ENCODE measurements around the gene ERI3. TPM values are rescaled to one million over a fixed set of nuclear protein-coding genes. Genes with fewer than 3 reads are reported as not detected.

Gene ERI3
- polyA plus RNA-seq, 1 donor from 2014 or later = 41.6 TPM

- Mint-ChIP-seq H3K4me3 (no peak overlapping the region), H3K36me3 (peaks cover 13% of the 10 kb centered on the region), H3K27me3 (no peaks in the 10 kb centered on the region), H3K4me1 (no peaks in the 10 kb centered on the region), H3K9me3 (no peaks in the 10 kb centered on the region), H3K27ac (no peak overlapping the region)
Observed at GRCh38 chr1:44290250-44291094, 64.6 kb downstream of the ERI3 start.

- Mint-ChIP-seq H3K27me3 (no peaks in the 10 kb centered on the region), H3K9me3 (no peaks in the 10 kb centered on the region), H3K4me1 (peaks cover 0 to 2% (median 0%) of the 10 kb centered on the region in 3 donors), H3K4me3 (no peak overlapping the region), H3K27ac (peak overlapping the region in 1 of 3 donors; percentile 61), H3K36me3 (peaks cover 13% of the 10 kb centered on the region)
Observed at GRCh38 chr1:44289530-44289929, 65.5 kb downstream of the ERI3 start.

DNA sequence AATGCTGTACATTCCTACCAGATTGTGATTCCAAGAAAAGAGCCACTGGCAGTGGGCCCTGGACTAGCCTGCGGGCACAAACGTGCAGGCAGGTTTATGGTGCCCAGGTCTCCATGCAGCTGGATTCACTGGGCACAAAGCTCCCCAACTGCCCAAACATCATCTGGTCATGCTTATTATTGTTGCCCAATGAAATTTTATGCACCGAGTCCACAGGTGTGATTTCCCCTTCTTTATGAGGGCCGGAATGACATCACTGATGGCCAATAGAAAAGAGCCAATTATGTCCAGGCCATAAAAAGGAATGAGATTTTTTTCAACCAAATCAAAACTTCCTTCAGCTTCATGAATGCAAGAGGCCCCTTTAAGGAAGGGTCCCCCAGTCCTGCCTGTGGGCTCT, 66.2 kb downstream of the ERI3 start:
- Mint-ChIP-seq H3K9me3 (no peaks in the 10 kb centered on the region), H3K36me3 (peaks cover 13% of the 10 kb centered on the region), H3K4me1 (peaks cover 0 to 2% (median 0%) of the 10 kb centered on the region in 3 donors), H3K27ac (peak overlapping the region in 1 of 3 donors; percentile 61), H3K27me3 (no peaks in the 10 kb centered on the region), H3K4me3 (no peak overlapping the region)

GRCh38 chr1:44284184-44284583, 70.9 kb downstream of the ERI3 start:
- no peak overlapping the region for H3K27ac Mint-ChIP-seq
- H3K36me3 Mint-ChIP-seq = peaks cover 7% of the 10 kb centered on the region
- no peak overlapping the region for H3K4me3 Mint-ChIP-seq
- H3K27me3 Mint-ChIP-seq = no peaks in the 10 kb centered on the region
- H3K9me3 Mint-ChIP-seq = no peaks in the 10 kb centered on the region
- peaks cover 2 to 6% (median 6%) of the 10 kb centered on the region in 3 donors for H3K4me1 Mint-ChIP-seq

GRCh38 chr1:44283524-44284173, 71.4 kb downstream of the ERI3 start:
- Mint-ChIP-seq H3K4me3 (no peak overlapping the region), H3K36me3 (peaks cover 7% of the 10 kb centered on the region), H3K27me3 (no peaks in the 10 kb centered on the region), H3K9me3 (no peaks in the 10 kb centered on the region), H3K4me1 (peaks cover 2 to 6% (median 6%) of the 10 kb centered on the region in 3 donors), H3K27ac (no peak overlapping the region)

DNA sequence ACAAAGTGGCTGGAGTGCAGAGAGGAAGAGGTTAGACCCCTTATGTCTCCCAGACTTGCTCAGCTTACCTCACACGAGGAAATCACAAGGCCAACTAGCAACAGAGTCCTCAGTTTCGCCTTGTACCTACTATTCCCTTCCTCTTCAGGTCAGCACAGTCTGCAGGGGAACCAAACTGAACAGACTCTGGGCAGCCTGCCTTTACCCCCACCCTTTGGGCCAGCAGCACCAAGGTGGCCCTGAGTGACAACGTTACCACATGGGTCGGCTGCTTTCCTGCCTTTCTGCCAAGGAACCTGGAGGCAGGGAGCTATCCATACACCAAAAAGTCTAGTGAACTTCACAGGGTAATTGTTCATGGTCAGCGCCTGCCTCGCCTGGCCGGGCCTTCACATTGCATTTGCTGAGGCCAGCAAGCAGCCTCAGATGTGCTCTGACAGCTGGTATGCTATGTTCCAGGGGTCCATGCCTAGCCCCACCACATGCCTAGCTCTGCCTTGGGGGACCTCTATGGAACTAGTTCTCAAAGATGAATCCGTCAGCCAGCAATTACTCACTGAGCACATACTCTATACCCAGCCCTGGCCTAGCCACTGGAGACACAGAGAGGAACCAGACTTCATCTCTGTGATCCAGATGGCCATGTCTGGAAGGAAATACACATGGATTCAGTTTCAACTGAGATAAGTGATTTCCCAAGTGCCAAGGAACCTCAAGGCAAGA, 72.2 kb downstream of the ERI3 start:
- H3K9me3 Mint-ChIP-seq = no peaks in the 10 kb centered on the region
- H3K36me3 Mint-ChIP-seq = peaks cover 4% of the 10 kb centered on the region
- H3K27ac Mint-ChIP-seq = no peak overlapping the region
- H3K4me1 Mint-ChIP-seq = peaks cover 2 to 6% (median 6%) of the 10 kb centered on the region in 3 donors
- no peak overlapping the region for H3K4me3 Mint-ChIP-seq
- no peaks in the 10 kb centered on the region for H3K27me3 Mint-ChIP-seq

GRCh38 chr1:44281962-44282703, 72.9 kb downstream of the ERI3 start:
- H3K4me3 Mint-ChIP-seq = no peak overlapping the region
- no peaks in the 10 kb centered on the region for H3K9me3 Mint-ChIP-seq
- H3K27me3 Mint-ChIP-seq = no peaks in the 10 kb centered on the region
- no peak overlapping the region for H3K27ac Mint-ChIP-seq
- peaks cover 2 to 6% (median 6%) of the 10 kb centered on the region in 3 donors for H3K4me1 Mint-ChIP-seq
- H3K36me3 Mint-ChIP-seq = peaks cover 4% of the 10 kb centered on the region

DNA sequence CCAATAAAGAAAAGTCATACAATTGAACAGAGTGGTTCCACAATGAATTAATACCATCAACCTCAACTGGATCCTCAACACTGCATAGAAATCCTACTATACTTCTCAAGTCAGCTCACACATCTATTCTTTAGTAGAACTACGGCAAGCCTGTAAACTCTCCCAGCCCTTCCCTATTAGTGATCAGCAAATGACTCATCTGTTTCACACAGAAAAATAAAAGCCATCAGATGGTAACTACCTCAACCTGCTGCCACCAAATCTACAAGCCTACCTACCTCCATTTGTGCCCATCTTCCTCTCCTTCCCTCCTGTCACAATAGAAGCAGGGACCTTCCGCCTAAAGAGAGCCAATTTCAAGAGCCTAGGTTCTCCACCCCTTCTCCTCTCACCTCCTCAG, 78.2 kb downstream of the ERI3 start:
- H3K27me3 Mint-ChIP-seq = no peaks in the 10 kb centered on the region
- peaks cover 1% of the 10 kb centered on the region for H3K36me3 Mint-ChIP-seq
- peaks cover 1 to 14% (median 9%) of the 10 kb centered on the region in 3 donors for H3K4me1 Mint-ChIP-seq
- no peak overlapping the region for H3K4me3 Mint-ChIP-seq
- H3K27ac Mint-ChIP-seq = no peak overlapping the region
- H3K9me3 Mint-ChIP-seq = no peaks in the 10 kb centered on the region

- H3K36me3 Mint-ChIP-seq = peaks cover 1% of the 10 kb centered on the region
- H3K4me3 Mint-ChIP-seq = no peak overlapping the region
- no peaks in the 10 kb centered on the region for H3K27me3 Mint-ChIP-seq
- no peak overlapping the region for H3K27ac Mint-ChIP-seq
- H3K9me3 Mint-ChIP-seq = no peaks in the 10 kb centered on the region
- peaks cover 1 to 14% (median 9%) of the 10 kb centered on the region in 3 donors for H3K4me1 Mint-ChIP-seq
Observed at GRCh38 chr1:44275991-44276405, 79.1 kb downstream of the ERI3 start.

- H3K36me3 Mint-ChIP-seq = peaks cover 1% of the 10 kb centered on the region
- H3K4me3 Mint-ChIP-seq = no peak overlapping the region
- H3K4me1 Mint-ChIP-seq = peaks cover 2 to 14% (median 9%) of the 10 kb centered on the region in 3 donors
- no peaks in the 10 kb centered on the region for H3K27me3 Mint-ChIP-seq
- no peak overlapping the region for H3K27ac Mint-ChIP-seq
- no peaks in the 10 kb centered on the region for H3K9me3 Mint-ChIP-seq
Observed at GRCh38 chr1:44275296-44275962, 79.6 kb downstream of the ERI3 start.

DNA sequence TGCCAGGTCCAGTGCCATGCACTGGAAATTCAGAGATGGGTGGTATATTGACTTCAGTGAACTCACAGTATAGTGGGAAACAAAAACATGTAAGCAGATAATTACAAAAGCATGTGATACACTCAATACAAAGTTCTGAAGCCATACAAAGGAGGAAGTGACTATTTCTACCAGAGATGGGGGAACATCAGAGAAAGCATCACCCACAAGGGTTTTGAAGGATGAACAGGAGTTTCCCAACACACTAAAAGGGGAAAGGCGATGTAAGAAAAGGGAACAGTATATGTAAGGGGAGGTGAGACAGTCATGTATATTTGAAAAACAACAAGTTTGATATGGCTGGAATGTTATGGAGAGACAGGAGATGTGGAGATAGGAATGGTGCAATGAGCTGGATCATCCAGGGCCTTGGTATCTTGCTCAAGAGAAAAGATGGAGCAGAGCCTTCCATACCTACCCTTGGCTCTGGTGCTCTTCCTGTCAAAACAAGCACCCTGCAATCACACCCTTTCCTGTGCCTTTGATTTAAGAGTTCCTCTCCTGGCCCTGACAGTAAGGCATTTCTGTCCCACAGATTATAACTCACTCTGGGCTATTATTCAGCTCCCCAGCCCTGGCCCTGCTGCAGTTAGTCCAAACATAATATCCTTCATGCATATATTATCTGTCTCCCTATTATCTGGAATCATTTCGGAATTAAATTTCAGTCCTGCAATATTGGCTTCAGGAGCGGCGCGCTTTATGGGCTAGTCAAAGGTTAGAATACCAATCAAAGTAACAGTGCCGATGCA, 81.3 kb downstream of the ERI3 start:
- H3K4me1 Mint-ChIP-seq = peaks cover 4 to 11% (median 6%) of the 10 kb centered on the region in 3 donors
- H3K36me3 Mint-ChIP-seq = peaks cover 9% of the 10 kb centered on the region
- H3K27ac Mint-ChIP-seq = peak overlapping the region in 1 of 3 donors; percentile 48
- no peaks in the 10 kb centered on the region for H3K27me3 Mint-ChIP-seq
- no peaks in the 10 kb centered on the region for H3K9me3 Mint-ChIP-seq
- no peak overlapping the region for H3K4me3 Mint-ChIP-seq

- H3K4me1 Mint-ChIP-seq = peaks cover 4 to 11% (median 6%) of the 10 kb centered on the region in 3 donors
- H3K27ac Mint-ChIP-seq = no peak overlapping the region
- H3K9me3 Mint-ChIP-seq = no peaks in the 10 kb centered on the region
- H3K36me3 Mint-ChIP-seq = peaks cover 9% of the 10 kb centered on the region
- no peak overlapping the region for H3K4me3 Mint-ChIP-seq
- H3K27me3 Mint-ChIP-seq = no peaks in the 10 kb centered on the region
Observed at GRCh38 chr1:44272992-44273391, 82.1 kb downstream of the ERI3 start.

- Mint-ChIP-seq H3K4me1 (peaks cover 4 to 11% (median 6%) of the 10 kb centered on the region in 3 donors), H3K4me3 (no peak overlapping the region), H3K9me3 (no peaks in the 10 kb centered on the region), H3K27me3 (no peaks in the 10 kb centered on the region), H3K36me3 (peaks cover 9% of the 10 kb centered on the region), H3K27ac (no peak overlapping the region)
Observed at GRCh38 chr1:44271646-44272045, 83.4 kb downstream of the ERI3 start.
